Natural killer cell (primary cell): Measurements from ENCODE around the gene ZNF407. TPM values are rescaled to one million over a fixed set of nuclear protein-coding genes. Genes with fewer than 3 reads are reported as not detected.

Experiments
- ATAC-seq, 3 donors: fragments of 150-1000 bp in 2 of 3; fragments of 200-7000 bp in 1 of 3; cut with Tn5 transposase; 1 replicate in 1 of 3; 2 replicates in 2 of 3; pipeline ENCODE4 v1.10.0; 2021; ENCODE audit warnings: mild to moderate bottlenecking in 2 of 3, moderate library complexity in 2 of 3
- DNase-seq, 2 donors: peaks; one replicate each; pipeline versions ENCODE4 v3.0.0 to v3.0.0-alpha.2; 2013 to 2021; ENCODE audit warnings: mixed read lengths in 1 of 2
- H3K27ac ChIP-seq: one replicate; pipeline ENCODE4 v1.5.1; 2013; ENCODE audit warnings: mild to moderate bottlenecking, low read length
- H3K27me3 ChIP-seq: one replicate; pipeline ENCODE4 v1.6.1; 2013; ENCODE audit warnings: low read length; ENCODE audit not compliant: control insufficient read depth, insufficient read depth
- H3K36me3 ChIP-seq: one replicate; pipeline ENCODE4 v1.6.1; 2013; ENCODE audit warnings: low read length; ENCODE audit not compliant: control insufficient read depth, insufficient read depth
- H3K4me1 ChIP-seq: one replicate; pipeline ENCODE4 v1.6.1; 2013; ENCODE audit warnings: low read length; ENCODE audit not compliant: control insufficient read depth, insufficient read depth
- H3K4me3 ChIP-seq: one replicate; pipeline ENCODE4 v1.5.1; 2013; ENCODE audit warnings: low read length
- H3K9me3 ChIP-seq: one replicate; pipeline ENCODE4 v1.6.1; 2013; ENCODE audit warnings: low read length; ENCODE audit not compliant: control insufficient read depth, insufficient read depth
- H3K27ac Mint-ChIP-seq, 2 donors: one replicate each; pipeline ENCODE4 v1.8.0; 2022; ENCODE audit warnings: mild to moderate bottlenecking in 2 of 2, mixed read lengths in 2 of 2, moderate library complexity in 1 of 2
- H3K27me3 Mint-ChIP-seq, 2 donors: one replicate each; pipeline ENCODE4 v1.8.0; 2022; ENCODE audit warnings: low read depth in 2 of 2, mixed read lengths in 2 of 2
- H3K36me3 Mint-ChIP-seq: one replicate; pipeline ENCODE4 v1.8.0; 2022; ENCODE audit warnings: mixed read lengths
- H3K4me1 Mint-ChIP-seq, 2 donors: one replicate each; pipeline ENCODE4 v1.8.0; 2022; ENCODE audit warnings: mixed read lengths in 2 of 2
- H3K4me3 Mint-ChIP-seq: one replicate; pipeline ENCODE4 v1.8.0; 2022; ENCODE audit warnings: mild to moderate bottlenecking, moderate library complexity, mixed read lengths
- H3K9me3 Mint-ChIP-seq, 2 donors: one replicate each; pipeline ENCODE4 v1.8.0; 2022; ENCODE audit warnings: mixed read lengths in 2 of 2
- CTCF ChIP-seq: fragments of 200-600 bp; IDR thresholded peaks from one replicate; pipeline ENCODE4 v1.8.0; 2022; ENCODE audit warnings: antibody characterized with exemption
- WGBS: methylation state at CpG from one replicate; pipeline ENCODE4 v1.1.7; 2013; ENCODE audit warnings: missing lambda C conversion rate; ENCODE audit not compliant: insufficient coverage; 5-methylcytosine and 5-hydroxymethylcytosine counted together
- intact Hi-C: fragments of 100-400 bp; cut with micrococcal nuclease; formaldehyde crosslinking; loops from one replicate; pipeline ENCODE4 v1.14.2; 2022
- total RNA-seq, 4 donors: library from RNA; stranded (reverse); fragments of 120-200 nt in 1 of 4; gene quantifications; one replicate each; pipeline versions ENCODE4 v1.2.3 to v1.2.4, GENCODE V29; 2013 to 2022

ZNF407 gene
- total RNA-seq, 3 donors from 2014 or later (not counting 1 experiment from before 2014, with no cell fraction given) = 28.4 to 36.7 (median 36.3) TPM

- intact Hi-C loops = no loop called here
- H3K4me3 Mint-ChIP-seq = no peak overlapping the region
- Histone ChIP-seq H3K4me3 (no peak overlapping the region), H3K9me3 (no peaks in the 10 kb centered on the region), H3K27ac (no peak overlapping the region), H3K4me1 (no peaks in the 10 kb centered on the region), H3K36me3 (no peaks in the 10 kb centered on the region), H3K27me3 (no peaks in the 10 kb centered on the region)
- DNase-seq = no peak
- no peaks in the 10 kb centered on the region for H3K9me3 Mint-ChIP-seq
- peaks cover 0 to 9% of the 10 kb centered on the region in 2 donors for H3K4me1 Mint-ChIP-seq
- 97% methylated on average over 4 of the region's 4 CpGs for WGBS
- TF ChIP-seq CTCF = no peak
- no peak for ATAC-seq
- H3K27me3 Mint-ChIP-seq = no peaks in the 10 kb centered on the region
- no peak overlapping the region for H3K27ac Mint-ChIP-seq
- H3K36me3 Mint-ChIP-seq = no peaks in the 10 kb centered on the region
Observed at GRCh38 chr18:75045272-75045671, 447.6 kb downstream of the ZNF407 start.

- H3K27me3 Mint-ChIP-seq = no peaks in the 10 kb centered on the region
- H3K27ac ChIP-seq = no peak overlapping the region
- H3K36me3 Mint-ChIP-seq = no peaks in the 10 kb centered on the region
- H3K9me3 ChIP-seq = no peaks in the 10 kb centered on the region
- H3K4me3 ChIP-seq = no peak overlapping the region
- H3K36me3 ChIP-seq = no peaks in the 10 kb centered on the region
- no peak for TF ChIP-seq CTCF
- WGBS = 98% methylated on average over 12 of the region's 12 CpGs
- no peaks in the 10 kb centered on the region for H3K27me3 ChIP-seq
- no peaks in the 10 kb centered on the region for H3K4me1 ChIP-seq
- no peaks in the 10 kb centered on the region for H3K9me3 Mint-ChIP-seq
- DNase-seq (no peak), ATAC-seq (no peak)
- no peak overlapping the region for H3K4me3 Mint-ChIP-seq
- H3K4me1 Mint-ChIP-seq = peaks cover 0 to 5% of the 10 kb centered on the region in 2 donors
- no peak overlapping the region for H3K27ac Mint-ChIP-seq
- intact Hi-C loops = no loop called here
Observed at GRCh38 chr18:75047240-75047961, 449.7 kb downstream of the ZNF407 start.

GRCh38 chr18:75048776-75049454 lies 451.2 kb downstream of the ZNF407 start:
- Histone ChIP-seq H3K36me3 (no peaks in the 10 kb centered on the region), H3K27me3 (no peaks in the 10 kb centered on the region), H3K27ac (no peak overlapping the region), H3K9me3 (no peaks in the 10 kb centered on the region), H3K4me3 (no peak overlapping the region), H3K4me1 (no peaks in the 10 kb centered on the region)
- Mint-ChIP-seq H3K27me3 (no peaks in the 10 kb centered on the region), H3K4me1 (no peaks in the 10 kb centered on the region), H3K27ac (no peak overlapping the region), H3K9me3 (no peaks in the 10 kb centered on the region), H3K4me3 (no peak overlapping the region), H3K36me3 (no peaks in the 10 kb centered on the region)
- 90% methylated on average over 10 of the region's 10 CpGs for WGBS
- no peak for TF ChIP-seq CTCF
- intact Hi-C loops = no loop called here
- DNase-seq (no peak), ATAC-seq (no peak)
